HepG2 (cell line): ENCODE measurements around the gene ZNF530. TPM values are rescaled to one million over a fixed set of nuclear protein-coding genes. Genes with fewer than 3 reads are reported as not detected.
A peak's percentile ranks its signal among the peaks of the same experiment; 100 is the strongest.

Experiments
- AGO1 ChIP-seq: fragments of 200-400 bp; formaldehyde crosslinking; IDR thresholded peaks from 2 replicates; pipeline ENCODE4 v1.6.1; 2017; ENCODE audit warnings: mild to moderate bottlenecking, low read depth, low read length, moderate library complexity; ENCODE audit not compliant: poor library complexity, severe bottlenecking
- ARNT2 ChIP-seq: sonication (generic); formaldehyde crosslinking; IDR thresholded peaks from 2 replicates; pipeline ENCODE4 v1.8.0; 2022; ENCODE audit warnings: mild to moderate bottlenecking, low read depth, missing genetic modification reagents, moderate library complexity
- BCL6 ChIP-seq: IDR thresholded peaks from 2 replicates; pipeline ENCODE4 v1.6.1; 2016; ENCODE audit warnings: missing genetic modification reagents, missing compliant biosample characterization
- ETV5 ChIP-seq: IDR thresholded peaks from 2 replicates; pipeline ENCODE4 v1.6.1; 2018; ENCODE audit warnings: missing biosample characterization, missing genetic modification reagents, inconsistent platforms, borderline replicate concordance
- HHEX ChIP-seq: IDR thresholded peaks from 2 replicates; pipeline ENCODE4 v1.6.1; 2016; ENCODE audit warnings: control low read depth
- HNF4A ChIP-seq: sonication (generic); formaldehyde crosslinking; IDR thresholded peaks from 2 replicates; pipeline ENCODE4 v1.4.0; 2020; ENCODE audit warnings: missing genetic modification reagents
- MYPOP ChIP-seq: sonication (generic); formaldehyde crosslinking; IDR thresholded peaks from 2 replicates; pipeline ENCODE4 v1.8.1; 2023; ENCODE audit warnings: mild to moderate bottlenecking, moderate library complexity, missing genetic modification reagents
- NRL ChIP-seq: sonication (generic); formaldehyde crosslinking; IDR thresholded peaks from 2 replicates; pipeline ENCODE4 v1.5.0; 2020; ENCODE audit warnings: missing genetic modification reagents, mild to moderate bottlenecking, moderate library complexity, borderline replicate concordance
- ONECUT2 ChIP-seq: sonication (generic); formaldehyde crosslinking; IDR thresholded peaks from 2 replicates; pipeline ENCODE4 v1.4.0; 2020; ENCODE audit warnings: missing genetic modification reagents
- RNF219 ChIP-seq: sonication (generic); formaldehyde crosslinking; IDR thresholded peaks from 2 replicates; pipeline ENCODE4 v1.5.0; 2020; ENCODE audit warnings: mild to moderate bottlenecking, missing genetic modification reagents
- SALL2 ChIP-seq: sonication (generic); formaldehyde crosslinking; IDR thresholded peaks from 2 replicates; pipeline ENCODE4 v1.8.1; 2023; ENCODE audit warnings: mild to moderate bottlenecking, missing genetic modification reagents, inconsistent platforms
- TARDBP ChIP-seq: sonication (generic); formaldehyde crosslinking; IDR thresholded peaks from 2 replicates; pipeline ENCODE4 v1.8.0; 2022; ENCODE audit warnings: mild to moderate bottlenecking, missing genetic modification reagents
- XRCC5 ChIP-seq: fragments of 200-400 bp; formaldehyde crosslinking; optimal IDR thresholded peaks from 2 replicates; pipeline ENCODE3; 2017; ENCODE audit warnings: mild to moderate bottlenecking, low read length
- ZBTB43 ChIP-seq: sonication (generic); formaldehyde crosslinking; conservative IDR thresholded peaks from 2 replicates; pipeline ENCODE4 v1.4.0; 2020; ENCODE audit warnings: missing genetic modification reagents
- ZIK1 ChIP-seq: sonication (generic); formaldehyde crosslinking; IDR thresholded peaks from 2 replicates; pipeline ENCODE4 v1.5.0; 2020; ENCODE audit warnings: mild to moderate bottlenecking, low read depth, missing genetic modification reagents, borderline replicate concordance
- ZNF276 ChIP-seq: sonication (generic); formaldehyde crosslinking; IDR thresholded peaks from 2 replicates; pipeline ENCODE4 v1.4.0; 2020; ENCODE audit warnings: mild to moderate bottlenecking, low read depth, missing genetic modification reagents
- ZNF572 ChIP-seq: sonication (generic); formaldehyde crosslinking; IDR thresholded peaks from 2 replicates; pipeline ENCODE4 v1.5.1; 2020; ENCODE audit warnings: mild to moderate bottlenecking, missing genetic modification reagents
- ZNF652 ChIP-seq: IDR thresholded peaks from 2 replicates; pipeline ENCODE4 v1.6.1; 2016; ENCODE audit warnings: low read depth, borderline replicate concordance
- polyA plus RNA-seq, 8 experiments: library from polyadenylated mRNA; depleted of rRNA in 3 of 8; stranded (reverse) in 7 of 8; unstranded in 1 of 8; fragments of >200 nt; fragmentation: Illumina TruSeq in 4 of 8; extraction: Trizol in 4 of 8; gene quantifications; 2 replicates each; pipeline versions ENCODE4 v1.2.1 to v1.2.3, GENCODE V29; 2011 to 2016; ENCODE audit warnings: low read depth in 4 of 8, missing spikeins in 1 of 8, mixed read lengths in 1 of 8; ENCODE audit not compliant: insufficient read depth in 1 of 8
- total RNA-seq, 5 experiments: library from RNA; depleted of rRNA; stranded (reverse); fragments of >200 nt; fragmentation: Illumina TruSeq; extraction: Trizol; gene quantifications; 2 replicates each; pipeline ENCODE4 v1.2.3, GENCODE V29; 2016; ENCODE audit warnings: low read depth in 1 of 5
- TF ChIP-seq, protein P1 (sequence below): IDR thresholded peaks from 2 replicates; pipeline ENCODE4 v1.6.1; 2016; ENCODE audit warnings: low read depth

Gene ZNF530
- total and polyA plus RNA-seq, 2 of the 13 experiments (the other 11 are each of a cell fraction or from before 2014, with no cell fraction given) = 1.1 to 7.8 TPM

GRCh38 chr19:57613941-57614743 lies 14.5 kb downstream of the ZNF530 start, which contains the start of gene ZNF134 (continued):
- TF ChIP-seq TARDBP (no peak; the same call in 1 of the 2 replicates), ZIK1 (CRISPR knock-in tag) (no peak), HHEX (CRISPR knock-in tag) (no peak), ETV5 (CRISPR knock-in tag) (peak; percentile 14; the same call in 1 of the 2 replicates), XRCC5 (peak; percentile 34), MYPOP (CRISPR knock-in tag) (no peak), ZNF652 (CRISPR knock-in tag) (no peak), AGO1 (no peak), NRL (CRISPR knock-in tag) (no peak), BCL6 (0 out of 2 replicates have a peak, but pooled peaks have one; percentile 30), SALL2 (CRISPR knock-in tag) (peak; percentile 55; the same call in 1 of the 2 replicates), ARNT2 (CRISPR knock-in tag) (peak; percentile 73; the same call in 1 of the 2 replicates), ZBTB43 (peak; percentile 19; the same call in 1 of the 2 replicates), RNF219 (CRISPR knock-in tag) (no peak), ZNF572 (no peak), ZNF276 (0 out of 2 replicates have a peak, but pooled peaks have one; percentile 26), ONECUT2 (no peak), HNF4A (peak; percentile 44)
- TF ChIP-seq, protein P1, sequence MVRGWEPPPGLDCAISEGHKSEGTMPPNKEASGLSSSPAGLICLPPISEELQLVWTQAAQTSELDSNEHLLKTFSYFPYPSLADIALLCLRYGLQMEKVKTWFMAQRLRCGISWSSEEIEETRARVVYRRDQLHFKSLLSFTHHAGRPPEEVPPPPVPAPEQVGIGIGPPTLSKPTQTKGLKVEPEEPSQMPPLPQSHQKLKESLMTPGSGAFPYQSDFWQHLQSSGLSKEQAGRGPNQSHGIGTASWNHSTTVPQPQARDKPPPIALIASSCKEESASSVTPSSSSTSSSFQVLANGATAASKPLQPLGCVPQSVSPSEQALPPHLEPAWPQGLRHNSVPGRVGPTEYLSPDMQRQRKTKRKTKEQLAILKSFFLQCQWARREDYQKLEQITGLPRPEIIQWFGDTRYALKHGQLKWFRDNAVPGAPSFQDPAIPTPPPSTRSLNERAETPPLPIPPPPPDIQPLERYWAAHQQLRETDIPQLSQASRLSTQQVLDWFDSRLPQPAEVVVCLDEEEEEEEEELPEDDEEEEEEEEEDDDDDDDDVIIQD (CRISPR knock-in tag) = 0 out of 2 replicates have a peak, but pooled peaks have one; percentile 48
